H54 (cell line): Measurements from ENCODE around the gene CCNB2.

ENCODE experiments used
- DNase-seq: peaks from one replicate; pipeline ENCODE4 v3.0.0; 2011; ENCODE audit warnings: low spot score, mixed read lengths; ENCODE audit not compliant: insufficient read length
- FAIRE-seq: peaks from 3 replicates; lab custom pipeline; 2011; peaks lifted over from hg19 to GRCh38; lab: Jason Lieb, UNC
- POLR2A ChIP-seq: IDR thresholded peaks from 2 replicates; pipeline ENCODE4 v1.6.1; 2011; ENCODE audit warnings: low read depth, mild to moderate bottlenecking, low read length

Gene CCNB2

DNA sequence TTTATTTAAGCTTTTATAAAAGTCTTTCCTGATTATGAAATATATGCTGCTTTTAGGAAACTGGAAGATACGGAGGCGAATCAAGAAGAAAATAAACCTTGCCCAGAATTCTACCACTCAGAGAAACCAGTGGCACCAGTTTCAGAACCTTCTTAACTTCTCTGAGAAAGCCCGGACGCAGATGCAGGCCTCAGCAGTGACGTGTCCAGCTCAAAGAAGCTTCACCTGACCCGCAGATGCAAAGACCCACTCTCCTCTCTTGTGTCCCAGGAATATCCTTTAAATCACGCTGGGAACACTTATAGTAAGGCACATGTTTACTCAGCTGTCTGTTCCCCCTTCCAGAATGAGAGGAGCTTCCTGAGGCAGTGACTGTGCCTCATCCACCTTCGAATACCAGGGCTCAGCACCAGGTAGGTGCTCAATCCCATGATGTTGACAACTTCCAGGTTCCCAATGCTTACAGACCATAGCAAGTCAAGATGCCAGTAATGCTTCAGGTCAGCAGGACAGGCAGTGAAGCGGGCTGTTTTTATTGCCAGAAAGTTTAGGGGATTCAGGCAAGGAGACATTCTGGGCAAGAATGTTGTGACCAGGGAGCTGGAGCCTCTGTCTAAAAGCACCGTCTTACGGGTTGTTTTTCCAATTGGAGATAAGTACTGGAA lies 61.8 kb downstream of the CCNB2 start:
- no peak for FAIRE-seq
- TF ChIP-seq POLR2A = no peak
- no peak for DNase-seq

DNA sequence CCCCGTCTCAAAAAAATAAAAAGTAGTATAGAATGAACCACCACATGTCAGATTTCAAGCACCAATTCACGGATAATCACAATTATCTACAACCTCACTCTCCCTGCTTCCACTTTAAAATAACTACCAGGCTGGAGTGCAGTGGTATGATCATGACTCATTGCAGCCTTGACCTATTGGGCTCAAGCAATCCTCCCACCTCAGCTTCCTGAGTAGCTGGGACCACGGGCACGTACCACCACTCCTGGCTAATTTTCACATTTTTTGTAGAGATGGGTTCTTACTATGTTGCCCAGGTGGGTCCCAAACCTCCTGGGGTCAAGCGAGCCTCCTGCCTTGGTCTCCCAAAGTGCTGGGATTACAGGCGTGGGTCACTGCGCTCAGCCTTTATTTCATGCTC lies 63.6 kb downstream of the CCNB2 start:
- TF ChIP-seq POLR2A = no peak
- no peak for FAIRE-seq

DNA sequence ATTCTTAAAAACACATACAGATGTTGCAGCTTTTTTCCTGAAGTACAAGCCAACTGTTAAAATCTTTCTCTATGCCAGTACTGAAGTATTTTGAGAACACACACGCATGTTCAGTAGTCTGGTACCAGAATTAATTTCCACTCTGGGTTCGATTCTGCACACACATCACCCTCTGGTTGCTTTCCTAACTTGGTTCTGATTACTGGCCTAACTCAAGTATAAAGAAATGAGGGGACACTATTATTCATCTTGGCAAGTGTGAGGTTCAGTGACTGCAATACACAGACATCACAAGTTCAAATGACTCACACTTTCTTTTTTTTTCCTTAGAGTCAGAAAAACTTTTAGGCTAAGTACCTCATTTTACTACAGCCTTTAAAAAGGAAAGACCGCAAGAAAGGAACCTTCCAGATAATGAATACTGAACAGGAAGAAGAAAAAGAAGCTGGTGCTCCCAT lies 64.3 kb downstream of the CCNB2 start:
- DNase-seq (no peak), FAIRE-seq (no peak)
- no peak for TF ChIP-seq POLR2A

More for the DNA sequence above, 63.6 kb downstream of the CCNB2 start:
- no peak for DNase-seq

DNA sequence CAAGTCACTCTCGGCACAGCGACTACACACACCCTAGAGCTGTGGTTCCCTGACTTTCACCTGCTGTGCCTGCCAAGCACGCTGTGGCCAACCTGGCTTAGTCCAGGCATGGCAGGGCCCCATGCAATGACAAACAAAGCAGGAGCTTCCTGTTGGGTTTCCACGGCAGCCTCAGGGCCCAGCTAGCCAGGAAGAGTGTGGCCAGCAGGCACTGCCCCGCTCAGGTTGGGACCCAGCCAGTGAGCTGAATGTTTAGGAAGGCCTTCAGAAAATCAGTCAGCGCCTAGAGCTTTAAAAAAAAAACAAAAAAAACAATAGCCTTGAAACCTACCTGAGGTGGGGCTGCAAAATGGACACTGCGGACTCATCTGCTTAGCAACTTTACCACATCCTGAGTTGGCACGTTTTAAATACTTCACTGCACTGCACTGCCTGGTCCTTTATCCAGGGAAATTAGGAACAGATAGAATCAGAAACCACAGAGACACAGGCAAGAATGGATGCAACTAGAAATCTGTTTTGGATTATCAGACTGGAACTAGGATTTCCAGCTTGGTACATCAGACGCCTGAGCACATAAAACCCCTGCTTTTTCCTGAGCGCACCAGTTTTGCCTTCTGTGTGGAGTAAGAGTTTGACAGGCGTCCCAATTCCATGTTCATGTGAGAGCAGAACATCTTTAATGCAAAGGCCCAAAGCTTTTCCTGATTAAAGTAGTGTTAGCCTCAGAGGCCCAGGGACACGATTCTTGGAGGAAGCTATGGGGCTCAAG lies 65.5 kb downstream of the CCNB2 start:
- TF ChIP-seq POLR2A = no peak
- FAIRE-seq (no peak), DNase-seq (no peak)

DNA sequence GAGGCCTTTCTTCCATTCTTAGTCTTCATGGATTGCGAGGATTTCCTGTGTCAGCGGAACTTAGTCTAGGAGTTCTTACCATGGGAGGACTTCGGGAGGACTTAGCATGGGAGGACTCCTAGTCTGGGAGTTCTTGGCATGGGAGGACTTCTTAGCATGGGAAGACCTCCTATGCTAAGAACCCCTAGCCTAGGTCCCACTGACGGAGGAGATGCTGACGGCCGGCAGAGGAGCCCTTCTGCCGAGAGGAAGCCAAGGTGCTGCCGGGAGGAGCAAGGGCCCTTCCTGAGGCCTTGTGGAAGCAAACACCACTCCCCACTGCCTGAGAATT lies 66.1 kb downstream of the CCNB2 start:
- TF ChIP-seq POLR2A = no peak
- FAIRE-seq = no peak
- DNase-seq = no peak

- no peak for TF ChIP-seq POLR2A
- no peak for FAIRE-seq
- no peak for DNase-seq
These were observed 67.4 kb downstream of the CCNB2 start for GRCh38 chr15:59172289-59172901.

DNA sequence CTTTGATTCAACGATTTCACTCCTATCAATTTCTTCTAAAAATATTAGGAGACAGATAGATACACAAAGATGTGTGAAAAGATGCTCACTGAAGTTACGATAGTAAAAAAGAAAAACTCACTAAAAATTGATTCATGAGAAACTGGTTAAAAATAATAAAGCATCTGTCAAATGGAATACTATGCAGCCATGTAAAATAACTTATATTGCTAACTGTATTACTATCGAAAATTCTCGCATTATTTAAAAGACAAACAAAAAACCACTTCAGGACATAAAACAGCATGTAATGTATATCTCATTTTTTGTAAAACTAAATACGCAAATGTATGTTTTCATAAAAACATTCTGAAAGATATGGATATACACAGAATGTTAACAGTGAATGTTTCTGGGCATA lies 68.2 kb downstream of the CCNB2 start:
- no peak for DNase-seq
- no peak for TF ChIP-seq POLR2A
- FAIRE-seq = no peak

DNA sequence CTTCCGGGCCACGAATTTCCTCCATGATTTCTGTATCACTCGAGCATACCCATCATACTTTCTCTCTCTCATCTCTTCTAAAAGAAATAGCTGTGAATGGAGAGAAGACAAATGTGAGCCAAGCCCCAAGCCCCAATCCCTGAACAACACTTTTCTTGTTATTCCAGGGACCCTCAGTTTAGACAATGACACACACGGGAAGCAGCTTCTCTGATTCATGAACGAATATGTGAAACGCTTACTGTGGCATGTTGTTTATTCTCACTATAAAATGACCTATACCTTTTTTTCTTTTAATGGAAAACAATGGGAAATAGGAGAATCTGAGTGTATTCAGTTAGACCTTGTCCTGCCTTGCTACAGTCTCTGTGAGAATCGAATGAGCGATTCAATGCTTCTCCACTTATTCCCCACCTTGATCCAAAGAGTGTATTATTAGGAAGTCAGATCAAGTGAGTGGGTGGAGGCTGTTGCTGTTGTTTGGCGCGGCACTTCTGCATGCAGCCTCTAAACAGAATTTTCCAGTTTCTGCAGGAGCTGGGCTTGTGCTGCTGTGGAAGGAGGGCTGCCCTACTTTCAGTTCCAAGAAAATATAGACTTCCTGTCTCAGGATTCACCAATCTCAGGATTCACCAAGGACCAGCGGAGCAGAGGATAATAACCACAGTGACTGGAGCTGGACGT lies 69.3 kb downstream of the CCNB2 start:
- TF ChIP-seq POLR2A = no peak
- FAIRE-seq (no peak), DNase-seq (no peak)
